ENCODE results near the gene DYNLT2B.
"Not testable (repeated sequence)": the region's sequence is repeated elsewhere in the genome, so short reads cannot be mapped to it uniquely, and the experiment has no call there.

DYNLT2B gene

DNA sequence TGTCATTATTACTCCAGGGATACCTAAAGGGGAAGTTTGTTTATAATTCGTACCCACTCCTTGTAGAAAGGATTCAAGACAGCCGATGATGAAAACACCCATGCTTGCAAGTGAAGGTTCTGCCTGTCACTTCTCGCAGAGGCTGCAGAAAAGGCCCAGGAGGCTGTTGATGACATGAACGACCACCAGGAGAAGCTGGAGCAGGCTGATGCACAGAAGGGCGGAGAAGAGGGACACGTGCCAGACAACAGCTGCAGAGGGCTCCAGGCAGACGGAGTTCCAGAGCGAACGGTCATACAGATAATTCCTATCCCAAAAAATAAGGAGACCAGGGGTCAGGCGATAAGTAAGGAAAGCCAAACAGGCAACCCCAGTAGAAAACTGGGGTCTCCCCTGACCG, 5.7 kb upstream of the DYNLT2B start:
- no peak for DNase-seq

DNA sequence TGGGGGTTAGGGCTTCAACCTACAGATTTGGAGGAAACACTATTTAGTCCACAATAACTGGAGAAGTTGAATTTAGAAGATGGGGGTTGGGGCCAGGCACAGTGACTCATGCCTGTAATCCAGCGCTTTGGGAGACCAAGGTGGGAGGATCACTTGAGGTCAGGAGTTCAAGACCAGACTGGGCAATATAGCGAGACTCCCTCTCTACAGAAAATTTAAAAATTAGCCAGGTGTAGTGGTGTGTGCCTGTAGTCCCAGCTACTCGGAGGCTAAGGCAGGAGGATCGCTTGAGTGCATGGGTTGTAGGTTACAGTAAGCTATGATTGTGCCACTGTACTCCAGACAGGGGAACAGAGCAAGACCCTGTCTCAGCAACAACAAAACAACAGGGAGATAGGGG, 5.0 kb upstream of the DYNLT2B start:
- DNase-seq: no peak

DNA sequence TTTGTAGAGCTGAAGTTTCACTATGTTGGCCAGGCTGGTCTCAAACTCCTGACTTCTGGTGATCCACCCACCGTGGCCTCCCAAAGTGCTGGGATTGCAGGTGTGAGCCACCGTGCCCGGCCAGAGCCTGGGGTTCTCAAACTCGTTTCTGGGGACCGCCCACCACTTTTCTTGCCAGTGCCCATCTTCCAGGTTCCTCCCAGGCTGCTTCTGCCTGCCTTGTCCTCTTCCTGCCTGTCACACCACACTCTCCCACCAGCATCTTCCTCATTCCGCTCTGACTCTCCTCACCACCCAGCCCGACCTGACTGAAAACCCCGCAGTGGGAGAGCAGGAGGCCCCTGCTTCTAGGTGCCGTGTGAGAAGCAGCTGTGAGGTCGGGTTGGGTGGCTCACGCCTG, 3.1 kb upstream of the DYNLT2B start:
- DNase-seq: no peak

DNA sequence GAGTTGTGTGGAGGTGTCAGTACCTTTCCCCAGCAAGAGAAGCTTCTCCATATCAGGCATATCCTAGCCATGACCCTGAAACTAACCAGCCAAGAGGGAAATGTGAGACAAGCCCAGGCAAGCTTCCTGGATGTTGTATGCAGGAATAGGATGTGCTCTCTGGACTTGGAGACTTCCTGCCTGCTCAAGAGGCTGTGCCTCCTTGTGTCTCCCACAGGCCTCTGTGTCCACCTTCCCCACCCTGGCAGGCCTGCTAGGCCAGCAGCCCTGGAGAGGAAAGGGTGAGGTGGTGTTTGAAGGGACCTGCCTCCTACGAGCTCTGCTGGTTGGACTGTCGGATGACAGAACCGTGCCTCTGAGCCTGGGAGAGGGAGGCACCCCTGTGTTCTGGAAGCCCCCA, 2.1 kb upstream of the DYNLT2B start:
- no peak for DNase-seq

DNA sequence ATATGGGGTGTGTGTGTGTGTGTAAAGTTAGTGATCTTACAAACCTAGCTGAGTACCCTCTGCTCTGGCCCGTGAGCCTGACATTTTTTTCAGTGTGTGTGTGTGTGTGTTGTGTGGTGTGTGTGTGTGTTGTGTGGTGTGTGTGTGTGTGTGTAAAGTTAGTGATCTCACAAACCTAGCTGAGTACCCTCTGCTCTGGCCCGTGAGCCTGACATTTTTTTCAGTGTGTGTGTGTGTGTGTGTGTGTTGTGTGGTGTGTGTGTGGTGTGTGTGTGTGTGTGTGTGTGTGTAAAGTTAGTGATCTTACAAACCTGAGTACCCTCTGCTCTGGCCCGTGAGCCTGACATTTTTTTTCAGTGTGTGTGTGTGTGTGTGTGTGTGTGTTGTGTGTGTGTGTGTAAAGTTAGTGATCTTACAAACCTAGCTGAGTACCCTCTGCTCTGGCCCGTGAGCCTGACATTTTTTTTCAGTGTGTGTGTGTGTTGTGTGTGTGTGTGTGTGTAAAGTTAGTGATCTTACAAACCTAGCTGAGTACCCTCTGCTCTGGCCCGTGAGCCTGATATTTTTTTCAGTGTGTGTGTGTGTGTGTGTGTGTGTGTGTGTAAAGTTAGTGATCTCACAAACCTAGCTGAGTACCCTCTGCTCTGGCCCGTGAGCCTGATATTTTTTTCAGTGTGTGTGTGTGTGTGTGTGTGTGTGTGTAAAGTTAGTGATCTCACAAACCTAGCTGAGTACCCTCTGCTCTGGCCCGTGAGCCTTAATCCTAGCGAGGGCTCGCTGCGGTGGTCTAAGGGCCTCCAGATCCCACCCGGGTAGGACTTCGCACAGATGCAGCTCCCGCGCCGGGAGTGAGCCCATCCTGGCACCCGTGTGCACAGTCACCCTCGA, 997 bp downstream of the DYNLT2B start:
- DNase-seq: not testable (repeated sequence)

DNA sequence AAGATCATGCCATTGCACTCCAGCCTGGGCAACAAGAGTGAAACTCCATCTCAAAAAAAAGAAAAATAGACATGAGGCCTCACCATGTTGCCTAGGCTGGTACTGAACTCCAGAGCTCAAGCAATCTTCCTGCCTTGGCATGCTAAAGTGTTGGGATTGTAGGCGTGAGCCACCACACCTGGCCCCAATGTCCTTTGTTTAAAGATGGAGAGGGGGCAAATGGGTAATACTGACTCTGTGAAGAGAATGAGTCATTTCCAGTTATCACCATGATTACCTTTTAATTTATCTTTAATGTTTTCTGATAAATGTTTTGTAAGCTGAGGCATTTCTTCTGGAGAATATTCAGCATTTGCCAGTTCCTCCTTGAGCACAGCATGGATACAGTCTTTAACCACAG, 2.2 kb downstream of the DYNLT2B start:
- no peak for DNase-seq

DNA sequence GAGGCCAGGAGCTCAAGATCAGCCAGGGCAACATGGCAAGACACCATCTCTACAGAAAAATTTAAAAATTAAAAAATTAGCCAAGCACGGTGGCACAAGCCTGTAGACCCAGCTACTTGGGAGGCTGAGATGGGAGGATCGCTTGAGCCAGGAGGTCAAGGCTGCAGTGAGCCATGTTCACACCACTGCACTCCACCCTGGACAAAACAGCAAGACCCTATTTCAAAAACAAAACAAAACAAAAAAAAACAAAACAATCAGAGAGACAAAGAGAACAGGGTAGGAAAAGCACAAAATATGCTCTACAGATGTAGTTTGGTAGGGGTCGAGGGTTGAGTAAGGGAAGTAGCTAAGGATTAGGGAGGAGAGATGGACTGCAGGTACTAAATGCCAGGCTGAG, 3.4 kb downstream of the DYNLT2B start:
- DNase-seq: no peak

DNA sequence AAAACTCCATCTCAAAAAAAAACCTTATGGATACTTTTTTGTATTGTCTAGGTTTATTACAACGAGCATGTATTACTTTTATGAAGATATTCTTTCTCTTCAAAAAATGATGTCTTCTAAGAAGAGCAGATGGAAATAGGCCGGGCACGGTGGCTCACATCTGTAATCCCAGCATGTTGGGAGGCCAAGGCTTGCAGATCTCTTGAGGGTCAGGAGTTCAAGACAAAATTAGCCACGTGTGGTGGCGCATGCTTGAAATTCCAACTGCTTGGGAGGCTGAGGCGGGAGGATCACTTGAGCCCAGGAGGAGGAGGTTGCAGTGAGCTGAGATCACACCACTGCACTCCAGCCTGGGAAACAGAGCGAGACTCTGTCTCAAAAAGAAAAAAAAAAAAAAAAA, 4.0 kb downstream of the DYNLT2B start:
- not testable (repeated sequence) for DNase-seq

DNA sequence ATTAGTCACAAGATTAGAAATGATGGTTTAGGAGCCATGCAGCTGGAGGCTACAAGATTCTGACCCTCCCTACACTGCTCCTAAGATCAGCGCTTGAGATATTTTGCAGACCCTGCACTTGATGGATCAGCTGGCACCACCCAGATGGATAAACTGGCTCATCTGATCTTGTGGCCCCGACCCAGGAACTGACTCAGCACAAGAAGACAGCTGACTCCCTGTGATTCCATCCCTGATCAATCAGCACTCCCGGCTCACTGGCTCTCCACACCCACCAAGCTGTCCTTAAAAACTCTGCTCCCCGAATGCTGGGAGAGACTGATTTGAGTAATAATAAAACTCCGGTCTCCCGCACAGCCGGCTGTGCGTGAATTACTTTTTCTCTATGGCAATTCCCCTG, 15.1 kb downstream of the DYNLT2B start:
- not testable (repeated sequence) for DNase-seq

DNA sequence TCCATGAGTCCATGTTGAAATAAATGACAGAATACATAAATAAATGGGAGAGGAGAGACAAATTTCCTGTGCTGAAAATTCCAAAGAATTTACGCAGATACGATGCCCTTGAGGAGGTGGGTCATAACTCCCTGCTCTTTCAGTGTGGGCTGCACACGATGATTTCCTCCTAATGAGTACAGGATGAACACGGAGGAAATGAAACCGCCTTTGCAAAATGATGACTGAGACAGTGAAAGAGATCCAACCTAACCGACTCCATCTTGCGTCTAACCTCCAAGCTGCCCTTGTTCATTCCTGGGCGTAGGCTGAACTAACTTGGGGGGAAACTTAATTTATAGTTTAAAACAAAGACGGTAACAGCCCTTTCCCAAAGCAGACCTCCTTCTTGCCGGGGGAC, 15.5 kb downstream of the DYNLT2B start:
- DNase-seq: not testable (repeated sequence)

DNA sequence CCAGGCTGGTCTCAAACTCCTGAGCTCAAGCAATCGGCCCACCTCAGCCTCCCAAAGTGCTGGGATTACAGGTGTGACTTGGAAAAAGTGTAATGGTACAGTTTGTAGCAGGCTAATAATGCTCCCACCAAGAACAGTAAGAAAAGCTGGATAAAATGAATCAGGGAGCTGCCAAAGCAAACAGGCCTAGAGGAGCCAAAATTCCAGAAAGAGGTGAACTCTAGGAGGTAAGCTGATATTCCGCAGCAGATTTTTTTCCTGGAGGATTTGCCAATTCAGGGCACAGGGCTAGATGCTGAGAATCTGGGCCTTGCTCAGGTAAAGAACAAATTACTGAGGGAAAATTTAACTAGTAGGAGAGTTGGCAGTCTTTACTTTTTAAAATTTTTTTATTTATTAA, 19.5 kb downstream of the DYNLT2B start:
- DNase-seq: no peak

DNA sequence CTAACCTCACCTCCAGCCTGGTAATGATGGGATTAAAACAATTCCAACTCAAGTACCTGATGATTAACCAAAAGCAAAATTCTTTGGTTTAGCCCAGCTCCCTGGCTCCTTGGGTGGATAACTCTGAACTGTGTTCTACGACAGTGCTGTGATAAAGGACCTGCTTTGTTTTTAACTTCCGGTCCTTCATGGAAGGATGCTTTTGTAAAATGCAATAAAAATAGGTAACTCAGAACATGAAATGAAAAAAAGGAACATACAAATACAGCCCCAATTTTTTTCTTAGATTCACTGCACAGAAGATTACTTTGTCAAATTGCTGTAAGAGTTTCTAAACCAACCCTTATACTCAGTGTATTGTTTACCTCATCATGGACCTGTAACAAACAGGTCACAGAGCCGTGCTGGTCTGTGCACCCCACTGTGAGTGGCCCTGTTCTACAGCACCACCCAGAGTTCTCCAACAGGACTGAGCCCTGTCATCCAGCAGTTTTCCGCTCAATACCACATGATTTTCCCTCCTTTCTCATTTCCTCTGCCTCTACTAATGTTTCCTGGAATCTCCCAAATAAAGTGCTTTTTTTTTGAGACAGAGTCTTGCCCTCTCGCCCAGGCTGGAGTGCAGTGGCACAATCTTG, 25.6 kb downstream of the DYNLT2B start:
- DNase-seq: no peak

DNA sequence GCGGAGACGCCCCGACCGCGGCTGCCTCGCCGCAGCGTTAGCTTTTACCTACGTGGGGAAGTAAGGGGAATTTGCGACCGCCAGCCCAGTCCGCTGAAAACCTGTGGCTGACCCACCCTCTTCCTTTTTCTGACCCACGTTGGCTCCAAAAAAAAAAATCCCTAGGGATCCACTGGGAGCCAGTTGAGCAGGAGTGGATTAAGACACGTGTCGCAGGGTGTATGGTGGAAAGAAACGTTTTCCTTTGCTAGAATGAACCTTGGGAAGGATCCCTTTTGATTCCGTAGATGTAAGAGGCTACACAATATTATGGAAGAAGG, 29.9 kb downstream of the DYNLT2B start:
- DNase-seq: no peak

DNA sequence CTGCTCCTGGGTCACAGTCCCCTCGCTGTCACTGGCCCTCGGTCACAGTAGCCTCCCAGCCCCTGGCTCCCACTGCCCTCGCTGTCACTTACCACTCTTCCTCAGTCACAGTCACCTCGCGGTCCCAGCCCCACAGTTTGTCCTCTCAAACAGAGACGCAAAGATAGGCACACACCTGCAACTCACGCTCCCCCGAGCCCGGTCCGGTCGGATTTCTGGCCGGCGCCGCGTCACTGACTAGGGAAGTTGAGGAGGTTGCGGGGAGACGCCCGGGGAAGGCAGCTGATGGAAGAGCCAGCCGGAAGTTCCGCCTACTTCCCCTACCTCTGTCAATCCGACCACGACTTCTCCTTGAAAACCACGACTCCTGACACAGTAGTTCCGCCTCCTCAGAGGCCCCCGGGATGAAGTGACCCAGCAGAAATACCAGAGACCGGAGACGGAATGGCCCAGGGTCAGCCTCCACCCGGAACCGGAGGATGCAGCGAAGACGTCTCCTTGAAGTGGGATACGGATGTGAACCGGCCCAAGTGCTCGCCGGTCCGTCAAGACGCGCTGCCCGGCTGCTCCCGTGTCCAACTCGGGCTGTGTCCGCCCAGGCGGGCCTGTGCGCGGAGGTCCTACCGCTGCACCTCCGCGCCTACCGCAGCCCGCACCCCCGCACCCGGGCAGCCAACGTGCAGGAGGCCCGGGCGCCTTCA, 30.4 kb downstream of the DYNLT2B start, which contains the start of gene PCYT1A:
PCYT1A (minus strand) TSS at position 287 of the 701 bp plus-strand sequence. CDS start 17,195 bp downstream, outside the sequence.
- peak; percentile 71 for DNase-seq

DNA sequence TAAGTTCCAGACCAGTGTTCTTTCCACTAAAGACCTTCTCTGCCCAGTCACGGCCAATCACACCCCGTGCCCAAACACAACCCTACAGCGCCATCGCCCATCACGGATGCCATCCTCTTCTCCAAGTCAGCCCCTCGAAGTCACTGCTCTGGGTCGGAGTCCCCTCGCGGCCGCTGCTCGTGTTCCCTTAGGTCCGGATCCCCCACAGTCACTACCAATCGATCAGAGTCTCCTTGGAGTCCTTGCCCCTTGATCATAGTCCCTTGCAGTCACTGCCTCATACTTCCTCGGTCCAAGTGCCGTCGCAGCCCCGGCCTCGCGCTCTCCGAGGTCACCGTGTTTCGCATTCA, 31.0 kb downstream of the DYNLT2B start:
- DNase-seq: peak; percentile 19

DNA sequence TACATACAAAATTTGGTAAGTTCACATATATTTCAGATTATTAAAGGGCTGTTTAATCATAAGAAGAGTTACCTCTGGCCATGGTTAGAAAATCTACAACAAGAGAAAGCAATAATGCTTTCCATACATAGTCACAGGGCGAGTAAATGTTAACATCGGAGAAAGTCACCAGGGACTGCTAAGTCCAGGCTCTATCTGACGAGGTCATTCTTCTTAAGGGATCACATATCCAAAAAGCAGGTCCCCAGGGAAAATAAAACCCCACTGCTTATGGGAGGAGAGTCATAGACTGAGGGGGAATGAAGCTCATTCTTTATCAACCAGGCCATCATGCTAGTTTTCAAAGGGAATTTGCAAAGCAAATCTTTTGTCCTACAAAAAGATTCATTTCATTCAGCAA, 33.6 kb downstream of the DYNLT2B start:
- DNase-seq: no peak

DNA sequence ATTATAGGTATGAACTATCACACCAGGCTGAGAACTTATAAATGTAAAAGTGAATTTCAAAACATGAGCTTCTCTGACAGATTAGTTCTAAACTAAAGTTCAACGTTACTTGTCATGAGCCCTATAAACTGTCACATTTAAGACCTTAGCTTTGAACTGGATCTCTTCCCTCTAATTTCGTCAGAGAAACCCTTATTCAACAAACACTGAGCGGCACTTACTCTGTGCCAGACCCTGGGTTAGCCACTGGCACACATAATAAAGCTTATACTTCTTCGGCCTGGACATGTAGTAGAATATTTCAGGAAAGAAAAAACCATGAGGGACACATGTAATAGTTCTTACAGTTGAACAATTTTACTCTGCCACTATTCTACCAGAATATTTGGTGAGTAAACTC, 36.1 kb downstream of the DYNLT2B start:
- DNase-seq: no peak

DNA sequence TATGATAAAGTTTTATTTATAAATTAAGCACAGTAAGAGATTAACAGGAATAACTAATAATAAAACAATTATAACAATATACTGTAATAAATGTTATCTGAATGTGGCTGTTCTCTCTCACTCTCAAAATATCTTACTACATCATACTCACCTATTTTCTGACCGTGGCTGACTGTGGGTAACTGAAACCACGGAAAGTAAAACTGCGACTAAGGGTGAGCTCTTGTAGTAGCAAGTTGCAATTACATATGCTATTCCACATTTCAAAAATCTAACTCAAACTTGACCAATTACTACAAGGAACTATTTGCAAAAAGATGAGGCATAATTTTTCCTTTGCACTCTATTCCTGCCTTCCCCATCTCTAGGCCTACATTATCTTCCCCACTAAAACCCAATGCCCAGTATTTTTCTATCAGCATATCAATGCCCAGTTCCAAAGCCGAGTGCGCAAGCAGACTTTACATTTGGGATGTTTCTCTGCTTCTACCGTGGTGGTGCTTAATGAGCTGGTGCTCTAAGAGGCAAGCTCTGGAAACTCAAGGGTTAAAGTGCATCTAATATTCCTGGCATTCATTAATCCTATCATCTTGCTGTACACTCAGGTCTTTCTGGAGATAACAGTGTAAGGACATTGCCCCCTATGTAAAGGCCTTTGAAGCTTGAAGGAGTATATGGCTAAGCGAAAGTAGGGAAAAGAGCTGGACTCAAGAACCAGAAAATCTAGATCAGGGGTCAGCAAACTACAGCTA, 37.2 kb downstream of the DYNLT2B start:
- no peak for DNase-seq

DNA sequence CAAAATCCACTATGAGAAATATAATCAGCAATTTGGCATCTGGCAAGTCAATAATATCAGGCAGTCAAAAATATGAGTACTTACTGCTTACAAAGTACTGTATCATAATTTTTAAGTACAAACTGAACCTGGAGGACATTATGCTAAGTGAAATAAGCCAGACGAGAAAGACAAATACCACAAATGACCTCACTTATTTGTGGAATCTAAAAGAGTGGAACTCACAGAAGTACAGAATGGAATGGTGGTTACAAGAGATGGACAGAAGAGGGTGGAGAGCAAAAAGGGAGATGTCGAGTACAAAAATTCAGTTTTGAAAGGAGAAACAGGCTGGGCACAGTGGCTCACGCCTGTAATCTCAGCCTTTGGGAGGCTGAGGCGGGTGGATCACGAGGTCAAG, 42.9 kb downstream of the DYNLT2B start:
- DNase-seq: no peak

DNA sequence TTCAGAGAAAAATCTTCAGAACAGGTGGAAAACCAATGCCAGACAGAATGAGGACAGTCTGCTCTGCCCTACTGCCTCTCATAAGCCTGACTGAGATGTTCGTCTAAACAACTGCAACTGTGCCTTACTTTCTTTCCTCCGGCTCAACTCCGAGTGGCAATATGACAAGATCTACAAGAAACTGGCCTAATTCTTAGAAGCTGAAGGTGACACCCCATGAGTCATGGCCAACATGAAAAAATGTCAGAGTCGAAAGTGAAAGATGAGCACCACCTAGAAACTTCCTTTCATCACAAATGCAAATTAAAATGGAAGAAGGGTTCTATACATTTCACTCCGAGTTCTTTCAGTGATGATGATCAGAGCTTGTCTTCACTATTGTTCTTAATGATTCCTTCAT, 43.5 kb downstream of the DYNLT2B start:
- peak; percentile 39 for DNase-seq

DNA sequence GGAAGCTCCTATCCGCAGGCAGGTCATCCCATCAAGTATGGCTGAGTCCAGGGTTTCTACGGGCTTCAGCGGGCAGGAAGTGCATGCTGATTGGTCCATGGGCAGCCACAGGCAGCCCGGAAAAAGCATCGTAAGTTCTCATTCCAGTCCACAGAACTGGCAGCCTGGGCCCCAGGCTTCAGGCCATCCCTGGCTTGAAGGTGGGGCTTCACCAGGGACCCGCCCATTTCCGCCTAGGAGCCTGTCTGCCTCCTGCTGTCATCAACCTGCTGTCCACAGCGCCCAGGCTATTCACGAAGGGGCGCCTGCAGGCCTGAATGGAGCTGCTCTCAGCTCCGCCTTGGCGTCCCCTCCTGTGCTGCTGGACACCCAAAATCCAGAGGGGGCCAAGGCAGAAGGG, 44.4 kb downstream of the DYNLT2B start:
- no peak for DNase-seq

DNA sequence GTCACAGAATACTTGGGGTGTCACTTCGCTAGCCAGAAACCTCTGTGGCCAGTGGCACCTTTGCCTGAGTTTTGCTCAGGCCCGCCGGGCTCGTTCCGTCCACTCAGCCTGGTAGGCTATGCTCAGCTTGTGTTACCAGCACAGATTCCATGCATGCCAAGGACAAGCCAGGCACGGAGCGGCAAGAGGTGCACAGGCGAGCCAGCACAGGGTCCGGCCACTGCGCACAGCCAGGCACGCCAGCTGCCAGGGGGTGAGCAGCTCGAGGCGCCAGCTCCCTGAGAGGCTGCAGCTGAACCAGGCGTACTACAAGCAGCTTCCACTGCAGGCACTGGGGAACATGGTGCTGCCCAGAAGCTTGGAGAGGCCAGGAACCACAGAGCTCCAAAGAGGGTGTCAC, 45.2 kb downstream of the DYNLT2B start:
- DNase-seq: no peak

DNA sequence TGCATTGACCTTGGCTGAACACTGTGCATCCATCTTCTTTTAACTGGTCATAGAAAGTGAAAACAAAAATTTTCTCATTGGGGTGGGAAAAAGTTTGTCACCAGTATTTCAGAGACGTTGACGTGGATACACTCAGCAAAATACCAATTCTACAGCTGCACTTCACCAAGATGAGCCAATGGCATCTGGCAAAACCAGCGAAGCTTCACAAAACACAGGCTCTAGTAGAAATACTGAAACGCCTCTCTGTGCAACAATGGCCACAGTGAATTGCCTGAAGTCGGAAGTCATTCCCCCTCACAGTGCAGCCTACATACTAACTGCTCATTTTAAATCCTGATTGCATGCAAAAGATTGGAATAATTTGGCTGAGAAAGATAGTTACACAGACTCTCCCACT, 47.5 kb downstream of the DYNLT2B start:
- DNase-seq: no peak
